ENCODE measurements around the gene SYK. TPM values are rescaled to one million over a fixed set of nuclear protein-coding genes. Genes with fewer than 3 reads are reported as not detected.

The SYK gene
- total RNA-seq, 1 experiment from 2014 or later: 0.28 TPM

DNA sequence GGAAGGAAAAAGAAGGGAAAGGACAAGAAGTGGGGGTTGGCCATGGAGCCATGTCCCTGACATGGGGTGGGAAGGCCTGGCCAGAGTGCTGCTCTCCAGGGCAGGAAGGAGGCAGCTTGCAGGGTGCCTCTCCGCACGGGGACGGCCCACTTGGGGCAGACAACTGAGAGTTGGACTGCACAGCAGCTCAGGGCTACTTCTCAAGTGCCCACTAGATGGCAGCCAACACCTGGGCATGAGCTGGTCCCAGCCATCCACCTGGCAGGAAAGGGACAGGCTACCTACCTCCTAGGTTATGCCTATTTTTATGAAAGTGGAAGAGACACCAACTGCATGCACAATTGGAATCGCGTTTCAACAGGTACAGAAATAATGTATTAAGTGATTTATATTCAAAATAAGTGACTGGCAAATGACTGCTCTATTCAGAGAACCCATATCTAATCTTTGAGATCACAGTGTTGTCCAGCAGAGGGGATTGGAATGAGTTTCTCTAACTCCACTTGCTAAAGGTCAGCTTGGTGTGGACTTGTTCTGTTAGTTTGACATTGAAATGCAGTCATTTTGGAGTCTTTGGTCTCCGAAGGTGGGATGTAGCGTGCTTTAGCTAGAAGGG lies 113.4 kb downstream of the SYK start:
- CTCF ChIA-PET: interaction anchor here (0.5 to 2.1 kb wide), 6 partner anchors 478 to 812 kb away, joined by 3 to 15 read pairs (median 5); partner anchors contain the start of gene NFIL3
- no peak overlapping the region for H3K27ac ChIP-seq (ENCODE audit: low read length)
- POLR2A ChIA-PET: no interaction called here
- H3K4me3 ChIP-seq (ENCODE audit: low read depth in 2 of 2, low read length in 2 of 2): no peak overlapping the region
- no peaks in the 10 kb centered on the region for H3K4me1 ChIP-seq (ENCODE audit: control insufficient read depth, insufficient read depth, low read length)
- no TSS peak for BruUV-seq (replicated peaks)
- no peaks in the 10 kb centered on the region for H3K9me3 ChIP-seq (ENCODE audit: control insufficient read depth, insufficient read depth, low read depth, low read length)
- H3K27me3 ChIP-seq (ENCODE audit: control insufficient read depth, insufficient read depth, low read length): no peaks in the 10 kb centered on the region
- TF ChIP-seq, protein P1, sequence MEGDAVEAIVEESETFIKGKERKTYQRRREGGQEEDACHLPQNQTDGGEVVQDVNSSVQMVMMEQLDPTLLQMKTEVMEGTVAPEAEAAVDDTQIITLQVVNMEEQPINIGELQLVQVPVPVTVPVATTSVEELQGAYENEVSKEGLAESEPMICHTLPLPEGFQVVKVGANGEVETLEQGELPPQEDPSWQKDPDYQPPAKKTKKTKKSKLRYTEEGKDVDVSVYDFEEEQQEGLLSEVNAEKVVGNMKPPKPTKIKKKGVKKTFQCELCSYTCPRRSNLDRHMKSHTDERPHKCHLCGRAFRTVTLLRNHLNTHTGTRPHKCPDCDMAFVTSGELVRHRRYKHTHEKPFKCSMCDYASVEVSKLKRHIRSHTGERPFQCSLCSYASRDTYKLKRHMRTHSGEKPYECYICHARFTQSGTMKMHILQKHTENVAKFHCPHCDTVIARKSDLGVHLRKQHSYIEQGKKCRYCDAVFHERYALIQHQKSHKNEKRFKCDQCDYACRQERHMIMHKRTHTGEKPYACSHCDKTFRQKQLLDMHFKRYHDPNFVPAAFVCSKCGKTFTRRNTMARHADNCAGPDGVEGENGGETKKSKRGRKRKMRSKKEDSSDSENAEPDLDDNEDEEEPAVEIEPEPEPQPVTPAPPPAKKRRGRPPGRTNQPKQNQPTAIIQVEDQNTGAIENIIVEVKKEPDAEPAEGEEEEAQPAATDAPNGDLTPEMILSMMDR (IDR thresholded peaks at IDR 0.05): peak; percentile 83
- TF ChIP-seq REST (IDR thresholded peaks at IDR 0.05; ENCODE audit: insufficient read depth in 1 of 2, low read depth in 2 of 2, low read length in 1 of 2) (peak in 1 of 2 experiments; percentile 28; a peak in 1 of 4 replicates), SIN3A (IDR thresholded peaks at IDR 0.05; ENCODE audit: borderline replicate concordance, insufficient read depth, low read depth, low read length) (no peak), TCF7L2 (IDR thresholded peaks at IDR 0.05; ENCODE audit: low read depth, low read length) (no peak), POLR2AphosphoS5 (IDR thresholded peaks at IDR 0.05; ENCODE audit: low read depth, low read length) (no peak)
- DNase-seq (ENCODE audit: low read depth, low spot score): peak; percentile 54
- H3K36me3 ChIP-seq (ENCODE audit: control insufficient read depth, insufficient read depth, low read length): no peaks in the 10 kb centered on the region
- intact Hi-C loops (cut with micrococcal nuclease; ENCODE audit: unreplicated experiment): loop anchor here (2.0 to 5.0 kb wide), 3 partner anchors 512 to 812 kb away; no protein-coding TSS in a partner anchor
- peak; percentile 97 for ATAC-seq
- in situ Hi-C loops (cut with HindIII; ENCODE audit: low pct_unique_long_range_greater_than_20kb, low sequenced_read_pairs): no loop called here

DNA sequence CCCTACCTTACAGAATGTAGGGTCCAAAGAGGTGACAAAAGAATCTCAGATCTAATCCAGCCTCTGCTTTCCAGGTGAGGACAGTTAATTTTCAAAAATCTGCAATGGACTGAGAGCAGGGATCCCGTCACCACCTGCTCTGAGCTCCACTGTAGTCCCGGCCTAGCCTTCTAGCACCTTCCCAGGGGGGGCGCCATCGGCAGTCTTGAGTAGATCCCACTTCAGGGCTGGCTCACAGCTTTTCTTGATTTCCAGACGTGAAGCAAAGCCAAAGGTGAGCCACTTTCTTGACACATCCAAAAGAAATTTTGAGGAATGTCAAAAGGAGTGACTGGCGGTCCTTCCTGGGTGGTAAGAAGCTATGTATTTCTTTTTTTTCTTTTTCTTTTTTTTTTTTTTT lies 114.1 kb downstream of the SYK start:
- no peaks in the 10 kb centered on the region for H3K27me3 ChIP-seq (ENCODE audit: control insufficient read depth, insufficient read depth, low read length)
- TF ChIP-seq POLR2AphosphoS5 (IDR thresholded peaks at IDR 0.05; ENCODE audit: low read depth, low read length): no peak
- TF ChIP-seq, protein P1 (IDR thresholded peaks at IDR 0.05): no peak
- TF ChIP-seq REST (IDR thresholded peaks at IDR 0.05; ENCODE audit: insufficient read depth in 1 of 2, low read depth in 2 of 2, low read length in 1 of 2): no peak
- TF ChIP-seq SIN3A (IDR thresholded peaks at IDR 0.05; ENCODE audit: borderline replicate concordance, insufficient read depth, low read depth, low read length): no peak
- TF ChIP-seq TCF7L2 (IDR thresholded peaks at IDR 0.05; ENCODE audit: low read depth, low read length): no peak
- no peaks in the 10 kb centered on the region for H3K9me3 ChIP-seq (ENCODE audit: control insufficient read depth, insufficient read depth, low read depth, low read length)
- DNase-seq (ENCODE audit: low read depth, low spot score) (no peak), ATAC-seq (no peak; the same call in 1 of the 2 replicates)
- H3K36me3 ChIP-seq (ENCODE audit: control insufficient read depth, insufficient read depth, low read length): no peaks in the 10 kb centered on the region
- ChIA-PET POLR2A (interaction anchor here (0.6 to 0.7 kb wide), 2 partner anchors 12 to 1780 kb away, joined by 3 read pairs; no protein-coding TSS in a partner anchor), CTCF (interaction anchor here (0.6 to 2.1 kb wide), 3 partner anchors 478 to 811 kb away, joined by 4 to 15 read pairs (median 6); no protein-coding TSS in a partner anchor)
- no peaks in the 10 kb centered on the region for H3K4me1 ChIP-seq (ENCODE audit: control insufficient read depth, insufficient read depth, low read length)
- intact Hi-C loops (cut with micrococcal nuclease; ENCODE audit: unreplicated experiment): loop anchor here (2.0 to 5.0 kb wide), 3 partner anchors 511 to 811 kb away; no protein-coding TSS in a partner anchor
- no TSS peak for BruUV-seq (replicated peaks)
- in situ Hi-C loops (cut with HindIII; ENCODE audit: low pct_unique_long_range_greater_than_20kb, low sequenced_read_pairs): no loop called here
- H3K27ac ChIP-seq (ENCODE audit: low read length): no peak overlapping the region
- H3K4me3 ChIP-seq (ENCODE audit: low read depth in 2 of 2, low read length in 2 of 2): no peak overlapping the region
